AG04450 (cell line): Measurements from ENCODE around the gene IFT20. TPM values are rescaled to one million over a fixed set of nuclear protein-coding genes. Genes with fewer than 3 reads are reported as not detected.
A peak's percentile ranks its signal among the peaks of the same experiment; 100 is the strongest.

Source experiments
- CTCF ChIA-PET: fragments of 300-600, 350-600 bp; formaldehyde crosslinking; extraction: SDS; loops from one replicate; lab custom pipeline; 2022; ENCODE audit warnings: antibody characterized with exemption, inconsistent platforms; lab: Charles Lee
- POLR2A ChIA-PET: fragments of 350-600 bp; formaldehyde crosslinking; extraction: SDS; loops from one replicate; lab custom pipeline; 2021; ENCODE audit warnings: antibody characterized with exemption, inconsistent platforms; lab: Yijun Ruan, JAX
- DNase-seq: peaks from one replicate; pipeline ENCODE4 v3.0.0-alpha.2; 2011; ENCODE audit warnings: low read depth, low spot score
- H3K27ac ChIP-seq: one replicate; pipeline ENCODE4 v1.5.1; 2012; ENCODE audit warnings: low read depth, low read length, control low read depth
- H3K27me3 ChIP-seq: one replicate; pipeline ENCODE4 v1.6.0; 2012; ENCODE audit warnings: low read length; ENCODE audit not compliant: control insufficient read depth, insufficient read depth
- H3K4me3 ChIP-seq: 2 replicates; pipeline ENCODE4 v1.5.1; 2011; ENCODE audit warnings: mild to moderate bottlenecking, low read depth, low read length, control low read depth
- H3K9me3 ChIP-seq: 2 replicates; pipeline ENCODE4 v1.5.1; 2012; ENCODE audit warnings: low read length; ENCODE audit not compliant: control insufficient read depth, insufficient read depth
- polyA plus RNA-seq: library from polyadenylated mRNA; depleted of rRNA; stranded (reverse); fragments of >200 nt; gene quantifications from 2 replicates; pipeline ENCODE4 v1.2.3, GENCODE V29; 2011
- TF ChIP-seq, protein P1 (sequence below): IDR thresholded peaks from 2 replicates; pipeline ENCODE4 v1.5.1; 2011; ENCODE audit warnings: low read depth, low read length, control low read depth, inconsistent platforms

The IFT20 gene
- polyA plus RNA-seq, 1 experiment = 67.1 TPM

- ChIA-PET POLR2A (no interaction called here), CTCF (interaction anchor here (0.6 to 1.0 kb wide), 2 partner anchors 217 to 533 kb away, joined by 3 to 4 read pairs; no protein-coding TSS in a partner anchor)
- Histone ChIP-seq H3K27me3 (no peaks in the 10 kb centered on the region), H3K4me3 (0 out of 2 replicates have a peak overlapping the region, but pooled peaks have one; percentile 7), H3K9me3 (no peaks in the 10 kb centered on the region; the same call in 1 of the 2 replicates), H3K27ac (peak overlapping the region; percentile 68)
- no peak for DNase-seq
- TF ChIP-seq, protein P1, sequence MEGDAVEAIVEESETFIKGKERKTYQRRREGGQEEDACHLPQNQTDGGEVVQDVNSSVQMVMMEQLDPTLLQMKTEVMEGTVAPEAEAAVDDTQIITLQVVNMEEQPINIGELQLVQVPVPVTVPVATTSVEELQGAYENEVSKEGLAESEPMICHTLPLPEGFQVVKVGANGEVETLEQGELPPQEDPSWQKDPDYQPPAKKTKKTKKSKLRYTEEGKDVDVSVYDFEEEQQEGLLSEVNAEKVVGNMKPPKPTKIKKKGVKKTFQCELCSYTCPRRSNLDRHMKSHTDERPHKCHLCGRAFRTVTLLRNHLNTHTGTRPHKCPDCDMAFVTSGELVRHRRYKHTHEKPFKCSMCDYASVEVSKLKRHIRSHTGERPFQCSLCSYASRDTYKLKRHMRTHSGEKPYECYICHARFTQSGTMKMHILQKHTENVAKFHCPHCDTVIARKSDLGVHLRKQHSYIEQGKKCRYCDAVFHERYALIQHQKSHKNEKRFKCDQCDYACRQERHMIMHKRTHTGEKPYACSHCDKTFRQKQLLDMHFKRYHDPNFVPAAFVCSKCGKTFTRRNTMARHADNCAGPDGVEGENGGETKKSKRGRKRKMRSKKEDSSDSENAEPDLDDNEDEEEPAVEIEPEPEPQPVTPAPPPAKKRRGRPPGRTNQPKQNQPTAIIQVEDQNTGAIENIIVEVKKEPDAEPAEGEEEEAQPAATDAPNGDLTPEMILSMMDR = no peak
Measured at GRCh38 chr17:28338056-28338768, 2.9 kb upstream of the IFT20 start.

DNA sequence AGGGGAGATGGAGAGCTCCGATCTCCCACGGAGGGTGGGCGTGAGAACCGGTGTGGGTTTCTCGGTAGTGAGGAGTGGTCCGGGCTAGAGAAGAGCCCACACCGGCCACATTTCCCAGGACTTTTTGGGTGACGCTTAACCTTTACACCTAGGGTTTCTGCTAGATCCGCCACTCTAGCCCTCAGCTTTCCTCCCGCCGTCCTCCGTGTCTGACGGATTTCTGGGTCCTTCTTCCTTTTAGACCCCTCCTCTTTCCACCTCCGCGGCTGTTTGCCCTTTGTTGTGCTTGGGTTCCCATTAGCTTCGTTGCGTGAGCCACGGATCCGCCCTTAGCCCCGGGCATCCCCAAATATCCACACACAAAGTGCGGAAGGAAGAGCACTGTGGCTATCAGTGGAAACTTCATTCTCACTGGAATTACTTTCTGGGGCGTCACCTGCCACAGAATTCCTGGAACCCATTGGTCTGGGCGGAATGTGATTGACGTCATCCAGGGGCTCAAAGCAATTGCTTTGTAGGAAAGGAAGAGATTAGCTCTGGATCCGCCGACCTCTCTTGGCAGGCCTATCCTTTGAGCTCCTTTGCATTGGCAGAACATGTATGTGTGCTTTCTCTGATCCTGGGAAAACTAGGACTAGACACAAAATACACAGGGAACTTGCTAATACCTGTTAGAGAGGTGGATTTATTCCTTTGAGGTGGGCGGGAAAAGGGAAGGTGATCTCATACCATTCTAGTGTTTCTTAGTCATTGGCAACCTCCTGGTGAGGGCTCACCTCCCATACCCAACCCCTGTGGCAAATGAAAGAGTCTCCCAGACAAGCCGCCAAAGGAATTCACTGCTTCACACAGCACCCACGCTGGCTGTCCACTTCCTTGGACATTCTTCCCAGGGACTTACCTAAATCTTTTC, 943 bp upstream of the IFT20 start:
- Histone ChIP-seq H3K27me3 (no peaks in the 10 kb centered on the region), H3K27ac (peak overlapping the region; percentile 99), H3K9me3 (no peaks in the 10 kb centered on the region; the same call in 1 of the 2 replicates), H3K4me3 (peak overlapping the region; percentile 97)
- CTCF ChIA-PET = interaction anchor here (0.7 to 1.2 kb wide), 3 partner anchors 85 to 442 kb away, joined by 3 to 7 read pairs (median 4); partner anchors contain the start of gene LYRM9
- POLR2A ChIA-PET = interaction anchor here (0.6 to 2.6 kb wide), 12 partner anchors 8 to 295 kb away, joined by 3 to 36 read pairs (median 4); partner anchors contain the start of genes POLDIP2, SARM1, TMEM97 and VTN
- TF ChIP-seq, protein P1 = no peak
- DNase-seq = peak; percentile 74

GRCh38 chr17:28334666-28335200, 539 bp downstream of the IFT20 start:
- ChIA-PET POLR2A (interaction anchor here (1.0 to 2.6 kb wide), 9 partner anchors 9 to 294 kb away, joined by 3 to 36 read pairs (median 5); partner anchors contain the start of genes POLDIP2, SARM1 and VTN), CTCF (interaction anchor here (0.6 to 1.1 kb wide), 2 partner anchors 32 to 82 kb away, joined by 3 to 5 read pairs; no protein-coding TSS in a partner anchor)
- Histone ChIP-seq H3K9me3 (no peaks in the 10 kb centered on the region; the same call in 1 of the 2 replicates), H3K27me3 (no peaks in the 10 kb centered on the region), H3K4me3 (peak overlapping the region; percentile 65), H3K27ac (peak overlapping the region; percentile 93)
- no peak for DNase-seq
- TF ChIP-seq, protein P1 = no peak

GRCh38 chr17:28334171-28334570, 1.1 kb downstream of the IFT20 start:
- POLR2A ChIA-PET = interaction anchor here (2.6 kb wide), 1 partner anchor 12 kb away, joined by 28 read pairs; no protein-coding TSS in a partner anchor
- H3K27me3 ChIP-seq = no peaks in the 10 kb centered on the region
- no peak for DNase-seq
- H3K4me3 ChIP-seq = peak overlapping the region; percentile 65
- TF ChIP-seq, protein P1 = no peak
- H3K9me3 ChIP-seq = no peaks in the 10 kb centered on the region; the same call in 1 of the 2 replicates
- CTCF ChIA-PET = interaction anchor here (0.6 to 1.1 kb wide), 2 partner anchors 31 to 82 kb away, joined by 3 to 5 read pairs; no protein-coding TSS in a partner anchor
- H3K27ac ChIP-seq = no peak overlapping the region
